ENCODE data around the gene PCDH9. TPM values are rescaled to one million over a fixed set of nuclear protein-coding genes. Genes with fewer than 3 reads are reported as not detected.

PCDH9 gene
- total RNA-seq, 6 experiments from 2014 or later, result 1.6 to 3.9 (median 3.1) TPM

DNA sequence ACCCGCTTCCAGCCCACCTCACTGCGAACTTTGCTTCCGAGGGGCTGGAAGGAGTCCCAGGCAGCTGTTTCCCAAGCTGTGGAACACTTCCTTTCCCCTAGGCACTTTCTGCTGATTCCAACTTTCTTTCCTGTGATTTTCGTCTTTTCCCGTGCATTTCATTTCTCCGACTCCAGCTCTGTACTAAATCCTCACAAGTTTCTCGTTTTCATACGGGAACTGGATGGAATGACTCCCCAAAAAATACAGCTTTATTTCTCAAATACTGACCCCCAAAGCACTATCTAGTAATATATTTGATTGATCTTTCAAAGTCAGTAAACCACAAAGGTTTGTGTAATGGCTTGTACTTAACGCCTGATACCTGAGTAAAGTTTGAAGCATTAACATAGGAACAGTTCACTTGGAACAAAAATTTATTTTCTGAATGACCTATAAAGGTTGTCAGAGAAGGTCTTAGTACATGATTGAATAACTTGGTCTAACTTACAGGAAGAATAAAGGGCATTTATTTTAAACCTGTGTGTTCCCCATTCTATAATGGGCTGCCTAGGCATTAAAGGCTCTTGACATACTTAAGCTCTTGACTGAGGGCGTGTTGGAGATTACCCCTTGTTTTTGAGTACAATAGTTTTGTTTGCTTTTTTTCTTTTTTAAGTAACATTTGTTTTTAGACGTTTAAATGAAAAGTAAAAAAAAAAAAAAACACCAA lies 1.3 kb upstream of the PCDH9 start:
- intact Hi-C loops (cut with DNase I), result no loop called here
- Histone ChIP-seq H3K36me3 (no peaks in the 10 kb centered on the region), H3K4me1 (peaks cover 0 to 5% (median 0%) of the 10 kb centered on the region in 4 donors), H3K9me3 (no peaks in the 10 kb centered on the region), H3K27ac (peak overlapping the region; percentile 61 to 80 (median 67)), H3K4me3 (peak overlapping the region; percentile 66 to 75 (median 69)), H3K27me3 (no peaks in the 10 kb centered on the region)
- ATAC-seq, result no peak
- DNase-seq, result no peak
- TF ChIP-seq, protein P1, sequence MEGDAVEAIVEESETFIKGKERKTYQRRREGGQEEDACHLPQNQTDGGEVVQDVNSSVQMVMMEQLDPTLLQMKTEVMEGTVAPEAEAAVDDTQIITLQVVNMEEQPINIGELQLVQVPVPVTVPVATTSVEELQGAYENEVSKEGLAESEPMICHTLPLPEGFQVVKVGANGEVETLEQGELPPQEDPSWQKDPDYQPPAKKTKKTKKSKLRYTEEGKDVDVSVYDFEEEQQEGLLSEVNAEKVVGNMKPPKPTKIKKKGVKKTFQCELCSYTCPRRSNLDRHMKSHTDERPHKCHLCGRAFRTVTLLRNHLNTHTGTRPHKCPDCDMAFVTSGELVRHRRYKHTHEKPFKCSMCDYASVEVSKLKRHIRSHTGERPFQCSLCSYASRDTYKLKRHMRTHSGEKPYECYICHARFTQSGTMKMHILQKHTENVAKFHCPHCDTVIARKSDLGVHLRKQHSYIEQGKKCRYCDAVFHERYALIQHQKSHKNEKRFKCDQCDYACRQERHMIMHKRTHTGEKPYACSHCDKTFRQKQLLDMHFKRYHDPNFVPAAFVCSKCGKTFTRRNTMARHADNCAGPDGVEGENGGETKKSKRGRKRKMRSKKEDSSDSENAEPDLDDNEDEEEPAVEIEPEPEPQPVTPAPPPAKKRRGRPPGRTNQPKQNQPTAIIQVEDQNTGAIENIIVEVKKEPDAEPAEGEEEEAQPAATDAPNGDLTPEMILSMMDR (IDR thresholded peaks at IDR 0.05), result no peak
- TF ChIP-seq POLR2A (IDR thresholded peaks at IDR 0.05), result no peak
- 2% methylated on average over 8 of the region's 11 CpGs for WGBS (ENCODE audit: insufficient coverage, low coverage, low lambda C conversion rate, missing lambda C conversion rate)

- DNase-seq, result peak; percentile 93 to 94 (median 93)
- intact Hi-C loops (cut with DNase I), result no loop called here
- peak; percentile 54 for TF ChIP-seq POLR2A (IDR thresholded peaks at IDR 0.05)
- TF ChIP-seq, protein P1 (IDR thresholded peaks at IDR 0.05), result no peak
- peak overlapping the region; percentile 61 to 80 (median 67) for H3K27ac ChIP-seq
- H3K4me3 ChIP-seq, result peak overlapping the region; percentile 66 to 75 (median 69)
- no peaks in the 10 kb centered on the region for H3K27me3 ChIP-seq
- H3K4me1 ChIP-seq, result peaks cover 0 to 5% (median 0%) of the 10 kb centered on the region in 4 donors
- no peaks in the 10 kb centered on the region for H3K9me3 ChIP-seq
- peak; percentile 96 to 98 (median 98) for ATAC-seq
- no peaks in the 10 kb centered on the region for H3K36me3 ChIP-seq
- WGBS (ENCODE audit: insufficient coverage, low coverage, low lambda C conversion rate, missing lambda C conversion rate), result 1% methylated on average over 20 of the region's 86 CpGs
Observed at GRCh38 chr13:67230404-67231288, 510 bp upstream of the PCDH9 start.

GRCh38 chr13:67228916-67229315 lies 1.2 kb downstream of the PCDH9 start:
- DNase-seq (peak in 1 of 3 donors; percentile 28), ATAC-seq (no peak)
- no peak for TF ChIP-seq POLR2A (IDR thresholded peaks at IDR 0.05)
- TF ChIP-seq, protein P1 (IDR thresholded peaks at IDR 0.05), result no peak
- intact Hi-C loops (cut with DNase I), result no loop called here
- peaks cover 0 to 5% (median 0%) of the 10 kb centered on the region in 4 donors for H3K4me1 ChIP-seq
- peak overlapping the region; percentile 1 to 75 (median 66) for H3K4me3 ChIP-seq
- no peaks in the 10 kb centered on the region for H3K27me3 ChIP-seq
- no peaks in the 10 kb centered on the region for H3K36me3 ChIP-seq
- WGBS (ENCODE audit: insufficient coverage, low coverage, low lambda C conversion rate, missing lambda C conversion rate), result 5% methylated on average over 6 of the region's 6 CpGs
- no peak overlapping the region for H3K27ac ChIP-seq
- H3K9me3 ChIP-seq, result no peaks in the 10 kb centered on the region

DNA sequence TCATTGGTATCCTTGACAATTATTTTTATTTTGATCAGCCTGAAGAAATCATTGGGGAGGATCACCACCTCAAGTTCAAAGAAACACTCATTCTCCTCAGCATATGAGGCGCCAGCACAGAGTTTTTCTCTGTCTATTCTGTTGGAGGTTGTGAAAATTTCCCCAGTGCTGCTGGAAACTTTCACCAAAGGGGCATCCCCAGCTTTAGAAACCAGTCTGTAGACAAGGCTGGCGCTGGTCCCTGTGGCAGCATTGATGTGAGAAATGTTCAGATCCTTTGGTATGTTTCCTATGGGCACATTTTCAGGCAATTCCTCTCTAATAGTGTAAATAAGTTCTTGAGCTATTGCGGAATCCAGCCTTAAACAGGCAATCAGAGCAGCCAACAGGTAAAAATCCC lies 2.1 kb downstream of the PCDH9 start:
- TF ChIP-seq POLR2A (IDR thresholded peaks at IDR 0.05), result no peak
- TF ChIP-seq, protein P1 (IDR thresholded peaks at IDR 0.05), result no peak
- Histone ChIP-seq H3K27ac (no peak overlapping the region), H3K36me3 (no peaks in the 10 kb centered on the region), H3K9me3 (no peaks in the 10 kb centered on the region), H3K4me1 (peaks cover 0 to 5% (median 0%) of the 10 kb centered on the region in 4 donors), H3K27me3 (no peaks in the 10 kb centered on the region), H3K4me3 (no peak overlapping the region)
- no peak for DNase-seq
- ATAC-seq, result no peak
- intact Hi-C loops (cut with DNase I), result no loop called here
- 57% methylated on average over 3 of the region's 3 CpGs for WGBS (ENCODE audit: insufficient coverage, low coverage, low lambda C conversion rate, missing lambda C conversion rate)

Measured in right lobe of liver (tissue), 6 donors.